Activated gamma-delta T cell (primary cell): ENCODE measurements around the gene TBC1D5.
"Not testable (repeated sequence)": the region's sequence is repeated elsewhere in the genome, so short reads cannot be mapped to it uniquely, and the experiment has no call there.

ENCODE experiments used
- DNase-seq: peaks from one replicate; lab custom pipeline; 2025; lab: John Stamatoyannopoulos, UW

Gene TBC1D5

DNA sequence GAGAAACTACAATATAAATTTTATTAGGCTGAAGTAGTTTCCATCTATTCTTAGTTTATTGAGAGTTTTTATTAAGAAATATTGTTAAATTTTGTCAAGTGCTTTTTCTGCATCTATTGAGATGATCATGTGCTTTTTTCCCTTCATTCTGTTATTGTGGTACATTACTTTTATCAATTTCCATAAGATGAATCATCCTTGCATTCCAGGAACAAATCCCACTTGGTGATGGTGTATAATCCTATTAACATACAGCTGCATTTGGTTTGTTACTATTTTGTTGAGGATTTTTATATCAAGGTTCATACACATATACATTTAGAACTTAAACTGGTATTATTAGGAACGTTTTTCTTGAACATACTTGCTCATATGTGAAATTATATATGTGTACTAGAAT lies 199.8 kb downstream of the TBC1D5 start:
- DNase-seq: no peak

DNA sequence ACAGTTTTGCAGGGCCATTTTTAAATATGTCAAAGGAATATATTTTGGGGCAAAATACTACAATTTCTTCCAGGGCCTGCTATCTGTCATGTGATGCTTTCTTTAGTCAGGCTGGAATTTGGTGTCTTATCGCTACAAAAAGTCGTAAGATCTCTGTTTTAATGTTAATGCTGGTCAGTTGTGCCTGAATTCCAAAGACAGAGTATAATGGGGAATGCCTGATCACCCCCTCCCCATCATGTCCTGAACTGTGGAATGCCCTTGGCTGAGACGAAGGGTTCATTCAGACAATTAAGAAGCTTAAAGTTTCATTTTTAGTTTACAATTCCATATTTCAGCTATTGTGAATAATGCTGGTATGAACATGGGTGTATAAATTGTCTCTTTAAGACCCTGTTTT lies 203.0 kb downstream of the TBC1D5 start:
- DNase-seq: no peak

DNA sequence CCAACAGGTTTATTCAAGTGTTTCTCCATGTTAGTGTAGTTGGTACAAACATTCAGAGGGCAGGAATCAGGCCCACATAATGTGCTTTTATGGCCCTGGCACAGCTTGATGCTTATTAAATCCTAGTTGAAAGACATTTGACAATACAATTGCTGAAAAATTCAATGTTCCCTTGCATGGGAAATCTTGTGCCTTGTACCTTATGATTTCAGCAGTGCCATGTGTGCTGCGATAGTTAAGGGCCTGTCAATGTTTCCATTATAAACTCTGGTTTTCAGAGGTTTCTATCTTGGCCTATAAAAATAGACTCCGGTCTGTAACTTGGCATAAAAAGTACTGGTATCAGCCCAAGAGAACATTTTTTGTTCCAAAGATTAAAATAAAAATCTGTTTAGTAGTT lies 207.2 kb downstream of the TBC1D5 start:
- DNase-seq: no peak

DNA sequence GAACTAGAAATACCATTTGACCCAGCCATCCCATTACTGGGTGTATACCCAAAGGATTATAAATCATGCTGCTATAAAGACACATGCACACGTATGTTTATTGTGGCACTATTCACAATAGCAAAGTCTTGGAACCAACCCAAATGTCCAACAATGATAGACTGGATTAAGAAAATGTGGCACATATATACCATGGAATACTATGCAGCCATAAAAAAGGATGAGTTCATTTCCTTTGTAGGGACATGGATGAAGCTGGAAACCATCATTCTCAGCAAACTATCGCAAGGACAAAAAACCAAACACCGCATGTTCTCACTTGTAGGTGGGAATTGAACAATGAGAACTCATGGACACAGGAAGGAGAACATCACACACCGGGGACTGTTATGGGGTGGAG lies 210.0 kb downstream of the TBC1D5 start:
- DNase-seq: not testable (repeated sequence)

DNA sequence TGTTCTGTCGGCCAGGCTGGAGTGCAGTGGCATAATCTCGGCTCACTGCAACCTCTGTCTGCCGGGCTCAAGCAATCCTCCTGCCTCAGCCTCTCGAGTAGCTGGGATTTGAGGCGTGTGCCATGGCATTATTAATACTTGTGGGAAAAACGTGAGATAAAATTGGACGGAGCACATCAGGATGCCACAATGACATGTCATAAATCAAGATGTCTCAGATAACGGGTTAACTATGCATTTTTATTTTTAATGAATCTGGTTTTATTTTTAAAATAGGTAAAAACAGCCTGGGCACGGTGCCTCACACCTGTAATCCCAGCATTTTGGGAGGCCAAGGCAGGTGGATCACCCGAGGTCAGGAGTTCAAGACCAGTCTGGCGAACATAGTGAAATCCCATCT lies 212.8 kb downstream of the TBC1D5 start:
- no peak for DNase-seq

DNA sequence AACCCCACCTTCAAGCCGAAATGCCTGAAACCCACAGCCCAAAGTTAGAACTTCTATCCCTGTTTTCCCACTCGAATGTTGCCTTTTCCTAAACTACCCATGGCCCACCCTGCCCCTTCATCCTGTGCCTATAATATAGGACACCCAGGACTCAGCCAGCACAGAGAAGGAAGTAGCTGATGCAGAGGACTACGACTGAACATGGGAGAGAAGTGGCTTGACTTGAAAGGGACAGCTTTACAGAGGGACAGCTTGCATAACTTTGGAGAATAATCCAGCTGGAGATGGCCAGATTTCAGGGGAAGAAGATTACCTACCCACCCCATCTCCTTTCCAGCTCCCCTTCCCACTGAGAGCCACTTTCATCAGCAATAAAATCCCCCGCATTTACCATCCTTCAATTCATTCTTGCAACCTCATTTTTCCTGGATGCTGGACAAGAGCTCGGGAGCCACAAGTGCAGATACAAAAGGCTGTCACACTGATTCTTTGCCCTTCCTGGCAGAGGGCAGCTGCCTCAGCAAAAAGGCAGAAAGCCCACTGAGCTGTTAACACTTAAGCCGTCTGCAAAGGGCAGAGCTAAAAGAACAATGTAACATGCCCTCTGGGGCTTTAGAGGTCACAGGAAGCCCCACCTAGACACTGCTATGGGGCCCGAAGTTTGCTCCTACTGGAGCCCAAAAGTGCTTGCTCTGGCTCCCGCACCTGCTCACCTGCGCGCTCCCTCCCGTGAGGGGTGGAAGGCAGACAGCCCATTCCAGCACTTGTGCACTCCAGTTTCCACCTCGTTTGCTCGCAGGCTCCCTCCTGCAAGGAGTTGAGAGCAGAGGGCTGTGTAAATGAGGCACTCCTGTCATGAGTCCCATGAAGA lies 224.0 kb downstream of the TBC1D5 start:
- no peak for DNase-seq

DNA sequence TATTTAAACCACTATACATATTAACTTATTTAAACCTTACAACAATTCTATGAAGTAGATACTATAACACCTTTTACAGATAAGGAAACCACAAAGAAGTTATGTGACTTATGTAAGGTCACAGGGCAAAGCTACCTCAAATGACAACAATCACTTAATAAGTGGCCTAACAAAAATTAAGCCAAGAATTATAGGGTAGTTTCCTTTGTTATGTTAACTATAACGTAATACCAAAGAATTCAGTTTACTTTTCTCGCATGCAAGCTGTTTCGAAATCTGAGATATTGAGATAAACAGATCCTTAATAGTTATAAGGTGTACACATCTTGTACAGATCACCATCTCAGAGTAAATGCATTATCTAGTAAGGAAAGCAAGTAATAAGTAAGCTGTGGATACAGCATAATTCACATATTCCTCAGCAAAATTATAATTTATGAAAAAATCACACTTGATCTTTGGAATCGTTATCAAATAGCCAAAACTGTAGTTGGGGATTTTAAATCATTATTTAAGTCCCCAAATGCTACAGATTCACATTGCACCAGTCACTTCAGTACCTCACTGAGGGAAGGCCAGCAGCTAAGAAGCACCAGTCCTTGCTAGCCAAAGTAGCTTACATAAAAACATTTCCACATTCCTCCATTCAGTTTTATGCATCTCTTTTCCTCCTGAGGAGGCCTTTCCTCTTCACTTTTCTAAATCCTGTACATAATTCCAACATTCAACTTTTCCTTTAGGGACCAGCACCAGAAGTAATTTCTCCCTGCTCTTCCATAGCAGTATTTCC lies 226.8 kb downstream of the TBC1D5 start:
- no peak for DNase-seq

DNA sequence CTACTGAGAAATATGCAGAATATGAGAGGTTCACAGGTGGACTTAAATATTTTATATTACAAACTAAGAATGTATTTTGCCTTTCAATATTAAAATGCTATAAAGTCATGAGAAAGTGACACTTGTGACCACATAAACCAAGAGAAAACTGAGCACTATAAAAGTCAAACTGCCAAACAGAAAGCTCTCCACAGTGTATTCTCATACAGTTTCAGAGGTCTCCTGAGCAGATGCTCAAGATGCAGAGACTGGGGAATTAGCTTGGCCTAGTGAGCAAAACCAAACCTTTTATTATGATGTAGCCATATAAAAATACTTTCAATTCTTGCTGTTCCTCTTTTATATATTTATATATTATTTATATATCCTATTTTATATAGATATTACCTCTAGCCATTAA lies 227.8 kb downstream of the TBC1D5 start:
- DNase-seq: no peak

DNA sequence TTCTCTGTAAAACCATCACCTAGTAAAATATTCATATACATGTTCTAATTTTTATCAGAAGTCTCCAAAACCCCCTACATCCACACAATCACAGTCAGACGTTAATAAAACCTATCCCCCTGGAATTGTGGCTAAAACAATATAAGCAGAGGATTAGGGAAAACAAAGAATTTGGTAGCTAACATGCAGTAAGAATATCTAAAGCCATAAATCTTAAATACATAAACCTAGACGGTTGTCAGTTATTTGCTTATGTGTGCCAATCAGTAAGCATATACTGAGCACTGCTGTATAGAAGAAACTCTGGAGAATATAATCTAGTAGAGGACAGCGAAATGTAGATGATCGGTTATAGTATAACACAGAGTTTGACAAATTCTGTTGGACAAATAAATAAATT lies 232.2 kb downstream of the TBC1D5 start:
- DNase-seq: no peak

DNA sequence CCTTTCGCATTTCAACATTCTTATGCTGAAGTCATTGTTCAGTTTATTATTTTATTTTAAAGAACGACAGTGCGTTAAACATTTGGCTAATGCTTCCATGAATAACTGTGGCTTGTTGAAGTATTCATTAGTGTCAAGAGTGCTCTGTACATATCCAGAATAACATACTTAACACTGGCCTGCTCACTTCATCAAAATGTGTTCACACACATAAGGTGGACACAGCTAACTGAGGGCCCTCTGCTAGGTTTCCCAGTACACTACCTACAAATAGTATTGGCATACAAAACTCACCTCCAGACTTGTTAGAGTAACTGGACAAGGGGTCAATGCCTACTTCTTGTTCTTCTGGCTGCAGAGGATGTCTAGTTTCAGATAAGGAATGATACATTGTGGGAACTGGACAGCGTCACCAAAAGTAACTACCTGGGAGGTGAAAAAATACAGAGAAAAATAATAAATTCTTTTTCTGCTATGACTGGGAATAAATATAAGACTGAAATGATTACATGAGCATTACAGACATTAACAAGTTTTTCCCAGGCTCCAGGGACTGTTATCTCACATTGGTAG lies 234.2 kb downstream of the TBC1D5 start:
- DNase-seq: no peak

DNA sequence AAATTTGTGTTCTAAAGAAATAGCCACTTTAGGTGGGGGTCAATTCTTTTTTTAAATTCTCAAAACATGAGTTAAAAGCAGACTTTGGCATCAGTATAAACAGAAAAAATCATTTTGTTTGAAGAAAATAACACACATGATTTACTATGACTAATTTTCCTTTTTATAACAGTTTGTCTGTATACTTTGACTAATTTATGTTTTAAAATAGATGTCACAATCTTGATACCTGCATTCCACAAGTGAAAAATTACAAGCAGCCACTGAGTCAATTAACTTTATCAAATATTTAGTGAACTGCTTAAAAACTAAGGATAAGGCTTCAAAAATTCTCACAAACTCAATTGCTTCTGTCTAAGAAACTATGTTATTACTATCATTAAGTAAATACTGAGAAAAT lies 235.0 kb downstream of the TBC1D5 start:
- no peak for DNase-seq

DNA sequence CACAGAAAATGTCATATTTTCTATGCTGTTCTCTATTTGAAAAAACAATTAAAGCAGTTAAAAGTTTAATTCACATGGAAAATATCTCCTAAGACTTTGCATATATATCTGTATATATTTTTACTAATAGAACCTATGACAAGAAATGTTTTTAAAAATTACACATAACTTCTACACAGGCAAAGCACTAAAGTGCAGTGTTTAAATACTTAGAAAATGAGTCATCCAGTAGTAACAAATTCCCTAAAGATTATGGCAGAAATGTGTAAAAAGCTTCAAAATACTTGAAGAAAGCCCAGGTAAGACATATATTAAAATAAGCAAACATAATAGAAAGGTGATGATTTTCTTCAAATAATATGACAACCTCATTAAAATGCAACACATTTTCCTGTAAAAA lies 236.6 kb downstream of the TBC1D5 start:
- DNase-seq: no peak

DNA sequence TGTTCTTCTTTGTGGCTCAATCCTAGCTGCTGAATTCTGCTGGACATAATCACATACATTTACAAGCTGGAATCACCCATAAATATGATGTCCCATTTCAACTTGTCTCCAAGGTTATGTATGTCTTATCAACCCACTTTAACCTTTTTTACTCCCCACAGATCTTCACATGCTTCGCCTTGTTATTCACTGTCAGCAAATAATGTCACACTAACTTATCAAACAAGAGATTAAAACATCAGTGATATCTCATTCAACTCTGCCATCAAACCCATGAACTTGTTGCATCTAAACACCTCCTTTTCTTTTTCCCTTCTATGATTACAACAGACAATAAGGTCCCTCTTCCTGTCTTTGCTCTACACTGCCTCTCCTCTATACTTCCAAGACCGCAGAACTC lies 240.7 kb downstream of the TBC1D5 start:
- DNase-seq: no peak

DNA sequence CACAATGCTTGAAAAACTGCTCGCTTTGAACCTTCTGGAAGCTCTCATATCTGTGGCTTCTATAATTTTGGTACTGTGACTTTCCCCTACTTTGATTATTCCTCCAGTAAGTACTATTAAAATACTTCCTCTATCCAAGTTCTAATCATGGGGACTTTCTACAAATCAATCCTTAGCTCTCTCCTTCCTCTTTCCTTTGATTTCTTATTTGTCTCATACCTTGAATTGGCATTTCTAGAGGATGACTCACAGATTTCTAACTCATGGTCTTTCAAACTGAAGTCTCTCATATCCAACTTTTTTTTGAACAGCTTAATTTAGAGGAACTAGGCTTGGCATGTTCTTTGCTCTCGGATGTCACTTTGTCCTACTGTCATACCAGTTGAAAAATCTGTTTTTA lies 241.8 kb downstream of the TBC1D5 start:
- DNase-seq: no peak

DNA sequence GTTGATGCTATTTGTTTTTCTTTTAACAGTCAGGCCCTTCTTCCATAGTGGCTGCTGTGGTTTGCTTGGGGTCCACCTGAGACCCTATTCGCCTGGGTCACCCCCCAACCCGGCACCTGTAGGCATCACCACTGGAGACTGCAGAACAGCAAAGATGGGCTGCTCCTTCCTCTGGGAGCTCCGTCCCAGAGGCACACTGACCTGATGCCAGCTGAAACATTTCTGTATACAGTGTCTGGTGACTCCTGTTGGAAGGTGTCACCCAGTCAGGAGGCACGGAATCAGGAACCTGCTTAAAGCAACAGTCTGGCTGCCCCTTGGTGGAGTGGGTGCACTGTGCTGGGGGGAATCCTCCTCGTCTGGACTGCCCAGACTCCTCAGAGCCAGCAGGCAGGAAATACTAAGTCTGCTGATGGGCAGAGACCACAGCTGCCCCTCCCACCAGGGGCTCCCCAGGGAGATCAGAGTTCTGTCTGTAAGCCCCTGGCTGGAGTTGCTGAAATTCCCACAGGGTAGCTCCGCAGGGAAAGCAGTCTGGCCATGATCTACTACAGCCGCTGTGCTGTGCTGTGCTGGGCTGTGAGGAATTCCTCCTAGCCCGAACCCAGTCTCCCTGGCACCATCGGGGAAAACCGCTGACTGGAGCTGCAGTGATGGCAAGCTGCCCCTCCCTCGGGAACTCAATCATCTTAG lies 248.2 kb downstream of the TBC1D5 start:
- DNase-seq: no peak

DNA sequence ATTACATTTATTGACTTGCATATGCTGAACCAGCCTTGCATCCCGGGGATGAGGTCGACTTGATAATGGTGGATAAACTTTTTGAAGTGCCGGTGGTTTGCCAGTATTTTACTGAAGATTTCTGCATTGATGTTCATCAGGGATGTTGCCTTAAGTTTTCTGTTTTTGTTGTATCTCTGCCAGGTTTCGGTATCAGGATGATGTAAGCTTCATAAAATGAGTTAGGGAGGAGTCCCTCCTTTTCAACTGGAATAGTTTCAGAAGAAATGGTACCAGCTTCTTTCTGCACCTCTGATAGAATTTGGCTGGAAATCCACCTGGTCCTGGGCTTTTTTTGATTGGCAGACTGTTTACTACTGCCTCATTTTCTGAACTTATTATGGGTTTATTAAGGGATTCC lies 250.8 kb downstream of the TBC1D5 start:
- DNase-seq: no peak

DNA sequence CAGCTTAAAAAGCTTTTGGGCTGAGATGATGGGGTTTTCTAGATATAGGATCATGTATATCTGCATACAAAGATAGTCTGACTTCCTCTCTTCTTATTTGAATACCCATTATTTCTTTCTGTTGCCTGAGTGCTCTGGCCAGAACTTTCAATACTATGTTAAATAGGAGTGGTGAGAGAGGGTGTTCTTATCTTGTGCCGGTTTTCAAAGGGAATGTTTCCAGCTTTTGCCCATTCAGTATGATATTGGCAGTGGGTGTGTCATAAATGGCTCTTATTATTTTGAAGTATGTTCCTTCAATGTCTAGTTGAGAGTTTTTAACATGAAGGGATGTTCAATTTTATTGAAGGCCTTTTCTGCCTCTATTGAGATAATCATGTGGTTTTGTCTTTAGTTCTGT lies 251.2 kb downstream of the TBC1D5 start:
- DNase-seq: not testable (repeated sequence)

DNA sequence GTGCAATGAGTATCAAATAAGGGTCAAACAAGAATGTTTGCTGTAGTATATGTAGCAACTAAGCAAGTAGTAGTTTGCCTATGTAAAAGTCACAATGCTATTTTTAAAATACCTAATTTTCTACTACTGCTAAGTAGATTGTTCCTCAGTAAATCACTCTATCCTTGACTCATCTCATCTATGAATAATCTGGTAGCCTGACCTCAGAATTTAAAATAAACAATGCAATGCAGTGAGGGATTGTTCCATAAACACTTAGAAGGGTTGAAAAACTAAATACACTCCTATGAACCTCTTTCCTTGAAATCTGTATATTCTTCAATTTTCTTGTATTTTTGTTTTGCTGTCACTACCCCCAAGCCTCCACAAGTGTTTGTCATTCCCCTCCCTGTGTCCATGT lies 253.3 kb downstream of the TBC1D5 start:
- no peak for DNase-seq

DNA sequence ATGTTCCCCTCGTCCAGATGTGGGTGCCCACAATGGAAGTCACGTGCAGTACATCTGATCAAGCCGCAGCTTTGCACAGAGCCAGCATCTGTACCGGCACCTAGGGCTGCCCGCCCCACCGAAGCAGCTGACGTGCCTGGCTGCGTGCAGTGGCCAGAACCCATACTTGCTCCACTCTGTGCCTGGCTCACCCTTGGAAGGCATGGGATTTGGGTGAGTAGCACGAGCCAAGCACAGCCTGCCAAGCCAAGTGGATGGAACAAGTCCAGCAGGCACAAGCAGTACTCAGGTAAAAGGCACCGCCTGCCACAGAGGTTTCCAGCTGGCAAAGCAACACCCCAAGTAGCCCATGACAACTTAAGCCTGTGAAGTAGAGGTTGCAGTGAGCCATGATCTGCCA lies 261.3 kb downstream of the TBC1D5 start:
- no peak for DNase-seq

DNA sequence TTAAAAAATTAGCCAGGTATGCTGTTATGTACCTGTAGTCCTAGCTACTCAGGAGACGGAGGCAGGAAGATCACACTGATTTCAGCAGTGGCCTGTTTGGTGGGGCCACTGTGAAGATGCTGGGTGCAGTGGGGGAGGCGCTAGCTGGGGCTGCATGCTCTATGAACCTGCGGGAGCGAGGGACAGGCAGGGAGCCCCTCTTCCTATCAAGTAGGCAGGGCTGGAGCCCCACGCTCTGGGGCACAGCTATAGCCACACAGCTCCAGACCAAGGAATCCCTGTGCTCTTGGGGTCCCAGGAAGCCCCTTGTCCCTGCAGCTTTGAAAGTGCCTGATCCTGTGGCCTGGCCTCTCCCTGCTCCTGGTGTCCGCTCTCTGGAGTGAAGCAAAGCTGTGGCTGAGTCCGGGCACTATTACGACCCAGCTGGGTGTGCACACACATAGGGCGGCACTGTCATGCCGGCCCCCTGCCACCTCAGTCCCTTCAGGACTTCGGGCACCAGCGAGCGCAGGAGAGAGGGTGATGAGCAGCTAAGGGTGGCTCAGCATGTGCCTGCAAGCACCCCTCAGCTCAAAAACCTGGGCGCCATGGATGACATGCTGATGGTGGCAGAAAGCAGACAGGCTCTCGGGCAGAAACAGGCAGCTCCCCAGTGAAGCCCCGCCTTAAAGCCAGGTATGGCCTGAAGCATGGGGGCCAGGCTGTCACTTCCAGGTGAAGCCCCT lies 262.6 kb downstream of the TBC1D5 start:
- no peak for DNase-seq

DNA sequence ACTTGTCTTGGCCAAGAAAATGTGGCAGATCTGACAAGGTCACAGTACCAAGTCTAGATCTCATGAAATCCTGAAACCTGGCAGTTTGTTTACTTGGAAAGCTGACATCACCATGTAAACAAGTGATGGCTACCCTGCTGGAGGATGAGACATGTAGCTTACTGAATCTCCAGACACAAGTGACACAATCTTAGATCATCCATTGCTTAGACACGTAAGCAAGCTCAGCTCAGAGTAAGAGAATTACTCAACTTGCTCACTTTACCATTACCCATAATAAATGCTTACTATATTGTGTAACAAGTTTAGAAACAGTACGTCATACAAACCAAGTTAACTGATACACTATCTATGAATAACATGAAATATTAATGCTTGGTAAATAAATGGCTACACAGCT lies 263.8 kb downstream of the TBC1D5 start:
- DNase-seq: no peak

DNA sequence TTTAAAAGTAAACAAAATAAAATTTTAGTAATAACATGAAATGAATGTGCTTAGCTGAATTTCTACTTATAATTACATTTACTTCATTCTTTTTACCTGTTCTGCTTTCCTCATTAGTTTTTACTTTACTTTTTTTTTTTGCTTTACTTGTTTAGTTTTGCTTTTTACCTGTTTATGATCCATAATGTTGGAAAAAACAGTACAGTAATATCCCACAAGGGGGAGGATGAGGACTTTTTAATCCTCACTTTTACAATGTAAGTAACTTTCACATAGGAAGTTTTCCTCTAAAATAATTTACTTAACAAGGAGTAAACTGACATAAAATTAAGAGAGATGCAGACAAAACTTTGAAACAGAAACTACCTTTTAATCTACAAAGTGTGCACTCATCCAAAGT lies 268.7 kb downstream of the TBC1D5 start:
- DNase-seq: no peak
